Measurements from ENCODE around the gene CMIP.

CMIP gene

GRCh38 chr16:81446907-81447268, 2.3 kb downstream of the CMIP start:
- DNase-seq (ENCODE audit: low read depth in 1 of 2, low spot score in 1 of 2): no peak

DNA sequence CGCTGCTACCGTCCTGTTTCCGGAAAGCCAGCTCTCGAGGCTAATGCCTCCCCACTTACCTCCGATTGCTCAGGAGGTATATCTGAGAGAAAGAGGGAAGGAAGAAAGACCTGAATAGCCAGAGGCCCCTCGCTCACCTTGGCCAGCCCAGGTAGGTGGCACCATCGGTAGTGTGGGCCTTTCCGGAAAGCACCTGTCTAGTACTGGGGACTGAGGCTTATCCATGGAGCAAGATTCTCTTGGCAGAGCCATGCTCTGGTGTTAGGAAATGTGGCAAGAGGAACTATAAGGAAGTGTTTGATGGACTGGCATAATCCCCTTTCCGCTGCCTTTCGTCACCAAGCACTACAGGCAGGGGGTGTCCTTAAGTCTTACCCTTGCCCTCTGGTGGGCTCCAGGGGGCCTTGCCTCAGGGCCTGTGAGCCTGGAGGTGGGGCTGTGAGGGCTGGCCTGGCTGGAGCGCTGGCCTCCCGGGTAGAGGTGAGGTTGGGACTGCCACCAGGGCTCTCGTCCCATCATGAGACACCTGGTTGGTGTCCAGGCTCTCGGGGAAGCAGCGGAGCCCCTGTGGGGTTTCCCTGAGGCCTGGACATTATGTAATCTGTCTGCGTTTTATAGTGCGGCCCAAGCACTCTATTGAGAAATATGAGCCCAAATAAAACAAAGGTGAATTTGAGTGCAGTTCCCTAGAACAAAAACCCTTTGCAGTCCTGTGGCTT, 2.9 kb downstream of the CMIP start:
- DNase-seq (ENCODE audit: low read depth in 1 of 2, low spot score in 1 of 2): no peak

DNA sequence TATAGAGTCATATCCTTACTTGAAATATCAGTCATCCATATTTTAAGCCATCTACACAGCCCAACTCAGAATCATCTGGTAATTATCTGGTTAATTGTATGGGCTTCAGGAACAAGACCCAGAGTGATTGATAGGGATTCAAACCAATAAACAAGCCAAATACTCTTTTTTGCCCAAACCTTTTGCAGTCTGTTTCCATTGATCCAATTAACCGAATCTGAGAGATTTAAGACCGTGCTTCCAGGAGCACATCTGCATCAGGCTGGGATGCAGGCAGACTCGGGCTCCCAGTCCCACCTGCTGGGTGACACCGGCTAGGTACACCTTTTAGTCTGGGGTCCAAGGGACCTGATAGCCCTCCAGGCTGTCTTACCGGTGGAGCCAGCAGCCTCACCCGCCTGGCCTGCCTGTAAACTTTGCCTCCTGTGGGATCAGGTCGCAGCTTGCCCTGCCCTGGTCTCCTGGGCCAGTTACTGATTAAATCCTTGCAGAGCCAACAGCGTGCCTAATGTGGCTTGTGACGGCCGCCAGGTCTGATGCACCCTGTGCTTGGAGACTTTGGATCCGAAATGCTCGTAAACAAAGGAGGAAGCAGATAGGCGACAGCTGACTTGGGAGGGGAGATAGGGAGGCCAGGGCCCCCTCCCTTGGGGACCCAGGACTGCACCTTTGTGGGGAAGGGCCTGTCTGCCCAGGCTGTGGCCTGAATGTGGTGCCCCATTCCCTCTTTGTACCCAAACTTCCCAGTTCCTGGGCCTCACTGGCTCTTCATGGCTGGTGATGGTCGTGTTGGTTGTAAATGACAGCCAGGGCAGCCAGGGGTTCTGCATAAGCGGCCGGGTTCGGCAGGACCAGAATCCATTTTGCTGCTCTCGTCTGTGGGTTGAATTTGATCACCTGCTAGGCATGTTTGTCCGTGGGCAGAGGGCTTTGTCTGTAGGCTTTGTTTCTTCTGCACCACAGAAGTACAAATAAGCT, 3.8 kb downstream of the CMIP start:
- no peak for DNase-seq (ENCODE audit: low read depth in 1 of 2, low spot score in 1 of 2)

DNA sequence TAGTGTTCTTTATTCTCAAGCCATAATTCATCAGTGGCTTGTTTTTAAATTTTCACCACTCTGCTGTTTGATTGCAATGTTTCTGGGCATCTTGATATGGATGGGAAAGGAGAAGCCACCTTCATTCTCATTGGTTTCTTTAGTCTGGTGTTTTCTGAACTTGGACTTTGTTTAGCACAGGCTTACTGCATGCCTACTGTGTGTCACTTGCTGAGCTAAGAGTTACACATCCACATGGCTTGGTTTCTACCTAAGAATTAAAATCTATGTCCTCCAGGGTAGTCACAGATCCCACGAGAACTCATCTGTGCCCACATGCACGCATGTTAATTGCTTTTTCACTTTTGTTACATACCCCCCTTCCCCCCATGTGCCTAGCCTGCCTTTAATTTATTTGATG, 4.6 kb downstream of the CMIP start:
- DNase-seq (ENCODE audit: low read depth in 1 of 2, low spot score in 1 of 2): no peak

DNA sequence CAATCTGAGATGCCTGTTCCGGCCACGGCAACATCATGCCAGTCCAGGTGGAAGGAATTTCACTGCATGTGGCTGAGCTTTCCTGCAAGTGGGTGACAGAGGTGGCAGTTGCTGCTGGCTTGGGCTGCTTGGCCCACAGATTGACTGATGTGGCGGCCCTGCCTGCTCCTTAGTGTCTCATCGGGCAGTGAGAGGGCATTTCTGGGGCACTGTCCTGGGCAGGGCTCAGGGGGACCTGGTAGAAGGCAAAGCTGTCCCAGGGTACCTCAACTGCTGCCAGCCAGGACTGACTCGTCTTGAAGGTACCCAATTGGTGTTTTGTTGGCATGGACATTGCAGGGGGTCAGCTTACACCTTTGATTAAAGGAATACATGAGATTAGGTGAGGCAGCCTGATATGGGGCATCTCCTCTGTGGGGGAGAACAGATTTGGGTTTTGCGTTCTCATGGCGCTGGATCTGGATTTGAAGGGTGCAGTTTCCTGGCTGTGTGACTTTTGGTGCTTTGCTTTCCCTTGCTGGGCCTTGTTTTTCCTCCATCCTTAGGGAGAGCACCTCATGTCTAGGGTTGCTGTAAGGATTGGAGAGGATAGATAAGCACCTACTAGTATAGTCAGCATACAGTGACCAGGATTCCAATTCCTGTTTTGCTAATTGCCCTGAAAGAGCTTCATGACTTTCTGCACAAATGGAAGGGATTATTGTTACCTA, 5.4 kb downstream of the CMIP start:
- DNase-seq (ENCODE audit: low read depth in 1 of 2, low spot score in 1 of 2): no peak

GRCh38 chr16:81450783-81451491, 6.3 kb downstream of the CMIP start:
- no peak for DNase-seq (ENCODE audit: low read depth in 1 of 2, low spot score in 1 of 2)

GRCh38 chr16:81451753-81452680, 7.4 kb downstream of the CMIP start:
- DNase-seq (ENCODE audit: low read depth in 1 of 2, low spot score in 1 of 2): no peak

- DNase-seq (ENCODE audit: low read depth in 1 of 2, low spot score in 1 of 2): no peak
These were observed 8.6 kb downstream of the CMIP start for GRCh38 chr16:81453091-81453728.

DNA sequence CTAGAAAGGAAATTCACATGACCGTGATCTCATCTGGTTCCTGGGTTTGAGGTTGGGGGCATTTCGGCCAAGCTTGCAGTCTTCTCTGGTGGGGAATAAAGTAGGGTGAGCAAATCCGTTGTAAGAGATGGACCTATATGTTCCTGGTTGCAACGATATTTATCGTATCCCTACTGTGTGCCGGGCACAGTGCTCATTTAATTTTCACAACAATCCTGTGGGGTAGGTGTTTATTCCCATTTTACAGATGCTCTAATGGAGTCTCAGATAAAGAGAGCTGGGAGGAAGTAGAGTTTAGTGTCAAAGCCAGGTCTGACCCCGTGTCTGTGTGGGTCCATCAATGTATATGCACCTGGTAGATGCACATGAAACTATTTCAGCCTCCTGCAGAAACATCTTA, 9.4 kb downstream of the CMIP start:
- DNase-seq (ENCODE audit: low read depth in 1 of 2, low spot score in 1 of 2): no peak

DNA sequence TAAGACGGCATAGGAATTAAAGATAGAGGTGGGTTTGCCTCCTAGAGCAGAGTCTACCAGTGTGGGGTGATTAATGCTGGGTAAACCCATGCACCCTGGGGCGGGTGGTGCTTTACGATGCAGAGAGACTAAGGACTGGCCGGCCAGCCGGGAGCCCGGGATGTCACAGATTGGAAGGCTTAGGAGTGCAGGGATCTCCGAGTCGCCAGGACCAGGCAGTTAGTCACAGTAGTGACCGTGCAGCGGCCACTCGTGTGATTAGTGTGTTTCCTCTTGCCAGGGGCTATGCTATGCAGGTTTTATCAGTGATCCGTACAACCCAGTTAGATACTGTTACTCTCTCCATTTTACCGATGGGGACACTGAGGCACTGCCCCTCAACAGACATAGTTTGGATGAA, 10.4 kb downstream of the CMIP start:
- no peak for DNase-seq (ENCODE audit: low read depth in 1 of 2, low spot score in 1 of 2)

- DNase-seq (ENCODE audit: low read depth in 1 of 2, low spot score in 1 of 2): no peak
These were observed 11.3 kb downstream of the CMIP start for GRCh38 chr16:81455720-81456494.

- no peak for DNase-seq (ENCODE audit: low read depth in 1 of 2, low spot score in 1 of 2)
These were observed 12.1 kb downstream of the CMIP start for GRCh38 chr16:81456523-81457325.

DNA sequence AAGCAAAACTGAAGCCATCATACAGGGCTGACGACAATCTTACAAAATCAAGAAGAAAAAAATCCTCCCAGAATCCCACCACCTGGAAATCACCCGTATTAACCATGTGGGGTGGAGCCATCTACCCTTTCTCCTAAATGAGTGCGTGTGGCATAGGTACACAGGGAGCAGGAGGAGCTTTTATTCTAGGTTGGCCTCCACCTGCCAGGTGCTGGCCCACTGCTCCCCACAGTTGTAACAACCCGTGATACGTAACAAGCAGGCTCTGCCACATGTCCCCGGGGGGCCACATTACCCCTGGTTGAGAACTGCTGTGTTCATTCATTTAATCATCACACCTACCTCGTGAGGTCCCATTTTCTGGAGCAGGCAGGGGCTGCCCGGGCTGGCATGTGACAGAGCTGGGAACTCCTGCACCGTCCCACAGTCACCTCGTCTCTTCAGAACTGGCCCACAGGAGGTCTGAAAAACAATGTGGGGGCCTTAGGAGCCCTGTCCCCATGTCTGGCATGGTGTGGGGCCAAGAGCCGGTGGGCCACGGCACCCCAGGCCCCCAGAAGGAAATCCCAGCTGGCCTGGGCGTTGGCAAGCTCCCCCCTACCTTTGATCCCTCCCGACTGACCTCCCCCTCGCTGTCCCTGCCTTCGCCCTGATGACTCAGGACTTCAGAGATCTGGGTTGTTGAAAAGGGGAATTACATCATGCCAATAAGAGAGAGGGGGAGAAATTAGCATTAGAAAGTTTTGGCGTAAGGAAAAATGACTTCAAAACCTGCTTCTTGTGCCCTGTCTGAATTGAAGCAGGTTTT, 12.9 kb downstream of the CMIP start:
- no peak for DNase-seq (ENCODE audit: low read depth in 1 of 2, low spot score in 1 of 2)

DNA sequence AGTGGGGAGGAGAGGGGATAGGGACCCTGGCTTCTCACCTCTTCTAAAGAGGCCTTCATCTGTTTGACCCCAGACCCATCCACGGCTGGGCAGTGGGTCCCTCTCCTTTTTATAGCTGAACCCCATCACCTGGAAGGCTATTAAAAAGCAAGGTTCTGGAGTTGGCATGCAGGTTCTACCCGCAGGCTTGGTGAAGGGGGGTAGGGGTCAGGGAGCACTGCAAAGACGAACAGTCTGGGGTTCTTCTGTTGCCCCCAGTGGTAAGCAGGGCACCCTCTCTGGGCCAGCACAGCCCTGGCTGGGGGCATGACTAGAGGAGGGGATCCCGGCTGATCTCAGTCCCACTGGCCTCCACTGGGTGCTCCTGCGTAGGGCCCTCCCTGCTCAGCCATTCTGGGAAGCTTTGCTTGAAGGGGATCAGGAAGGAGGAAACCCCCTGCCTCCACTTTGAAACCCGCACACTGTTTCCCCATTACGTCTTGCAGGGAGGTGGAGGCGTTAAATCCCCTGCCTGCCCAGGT, 13.6 kb downstream of the CMIP start:
- no peak for DNase-seq (ENCODE audit: low read depth in 1 of 2, low spot score in 1 of 2)

DNA sequence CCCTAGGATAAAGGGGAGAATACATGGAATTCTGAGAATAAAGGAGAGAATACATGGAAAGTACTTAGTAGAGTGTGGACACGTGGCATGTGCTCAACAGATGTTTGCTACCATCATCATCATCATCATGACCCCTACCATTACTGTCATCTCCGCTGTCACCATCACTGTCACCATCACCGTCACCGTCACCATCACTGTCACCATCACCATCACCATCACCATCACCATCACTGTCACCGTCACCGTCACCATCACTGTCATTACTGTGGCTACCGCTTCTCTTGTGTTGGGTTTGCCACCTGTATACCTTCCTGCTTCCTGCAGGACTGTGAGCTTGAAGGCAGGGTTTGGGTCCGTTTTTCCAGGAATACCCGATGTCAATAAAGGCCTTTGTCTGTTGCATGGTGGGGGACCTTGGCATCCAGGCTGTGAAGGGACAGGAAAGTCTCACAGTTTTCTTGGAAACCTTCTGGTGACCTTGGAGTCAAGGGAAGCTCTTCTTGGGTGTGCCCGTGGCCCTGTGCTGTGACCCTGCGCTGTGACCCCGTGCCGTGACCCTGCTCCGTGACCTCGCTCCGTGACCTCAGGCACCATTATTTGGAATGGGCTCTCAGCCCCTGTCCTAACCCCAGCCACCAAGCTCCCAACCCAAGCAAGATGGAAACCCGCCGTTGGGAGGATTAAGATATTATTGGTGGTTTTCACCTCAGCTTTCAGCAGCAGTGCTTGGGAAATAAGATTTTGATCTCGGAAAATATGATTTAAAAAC, 14.4 kb downstream of the CMIP start:
- DNase-seq (ENCODE audit: low read depth in 1 of 2, low spot score in 1 of 2): no peak

GRCh38 chr16:81460075-81460474, 15.5 kb downstream of the CMIP start:
- DNase-seq (ENCODE audit: low read depth in 1 of 2, low spot score in 1 of 2): no peak

All from activated T-helper 1 cell treated with anti-CD3 and anti-CD28 coated beads, Interleukin-2, amount 50 U/mL, for 16 hours (primary cell).